Tibial nerve (tissue), 3 donors: Measurements from ENCODE around the gene LCLAT1.

Experiments
- POLR2A ChIP-seq, 2 donors: fragments of 450-650 bp; IDR thresholded peaks; one replicate each; pipeline ENCODE4 v1.6.1; 2017; ENCODE audit warnings: antibody characterized with exemption in 2 of 2, mild to moderate bottlenecking in 2 of 2, moderate library complexity in 2 of 2
- TF ChIP-seq, protein P1 (sequence below), 5 experiments: fragments of 200-600 bp in 3 of 5; fragments of 450-650 bp in 2 of 5; sonication (generic) in 3 of 5; IDR thresholded peaks; one replicate each; pipeline ENCODE4 v1.5.1; 2016 to 2019; ENCODE audit warnings: antibody characterized with exemption in 5 of 5, mild to moderate bottlenecking in 3 of 5, moderate library complexity in 2 of 5

DNA sequence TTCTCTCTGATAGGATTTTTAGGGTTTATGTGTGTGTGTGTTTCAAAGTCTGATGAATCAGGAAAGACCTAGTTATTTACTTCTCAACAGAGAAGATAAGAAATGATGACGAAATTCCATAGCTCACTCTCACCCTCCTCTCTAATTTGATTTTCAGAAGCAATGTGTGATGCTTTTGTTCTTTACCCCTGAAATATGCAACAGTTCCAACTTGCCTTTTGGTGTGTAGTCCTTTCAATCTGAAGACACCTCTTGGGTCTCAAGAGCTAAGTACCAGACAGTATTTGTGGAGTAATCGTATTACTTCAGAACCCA, 18.7 kb upstream of the LCLAT1 start:
- TF ChIP-seq POLR2A (IDR thresholded peaks at IDR 0.05) = no peak
- TF ChIP-seq, protein P1, sequence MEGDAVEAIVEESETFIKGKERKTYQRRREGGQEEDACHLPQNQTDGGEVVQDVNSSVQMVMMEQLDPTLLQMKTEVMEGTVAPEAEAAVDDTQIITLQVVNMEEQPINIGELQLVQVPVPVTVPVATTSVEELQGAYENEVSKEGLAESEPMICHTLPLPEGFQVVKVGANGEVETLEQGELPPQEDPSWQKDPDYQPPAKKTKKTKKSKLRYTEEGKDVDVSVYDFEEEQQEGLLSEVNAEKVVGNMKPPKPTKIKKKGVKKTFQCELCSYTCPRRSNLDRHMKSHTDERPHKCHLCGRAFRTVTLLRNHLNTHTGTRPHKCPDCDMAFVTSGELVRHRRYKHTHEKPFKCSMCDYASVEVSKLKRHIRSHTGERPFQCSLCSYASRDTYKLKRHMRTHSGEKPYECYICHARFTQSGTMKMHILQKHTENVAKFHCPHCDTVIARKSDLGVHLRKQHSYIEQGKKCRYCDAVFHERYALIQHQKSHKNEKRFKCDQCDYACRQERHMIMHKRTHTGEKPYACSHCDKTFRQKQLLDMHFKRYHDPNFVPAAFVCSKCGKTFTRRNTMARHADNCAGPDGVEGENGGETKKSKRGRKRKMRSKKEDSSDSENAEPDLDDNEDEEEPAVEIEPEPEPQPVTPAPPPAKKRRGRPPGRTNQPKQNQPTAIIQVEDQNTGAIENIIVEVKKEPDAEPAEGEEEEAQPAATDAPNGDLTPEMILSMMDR (IDR thresholded peaks at IDR 0.05) = no peak
